ENCODE measurements around the gene GAS2L1.

GAS2L1 gene

GRCh38 chr22:29275167-29275566 is 31.3 kb upstream of the GAS2L1 start:
- Histone ChIP-seq H3K27ac (ENCODE audit: low read depth in 2 of 2, low read length in 2 of 2) (no peak overlapping the region), H3K4me3 (ENCODE audit: low read length in 2 of 2) (no peak overlapping the region), H3K4me1 (ENCODE audit: control insufficient read depth in 2 of 2, insufficient read depth in 2 of 2, low read length in 2 of 2) (peaks cover 22 to 29% of the 10 kb centered on the region in 2 donors), H3K27me3 (ENCODE audit: control insufficient read depth in 2 of 2, insufficient read depth in 2 of 2, low read length in 2 of 2) (no peaks in the 10 kb centered on the region), H3K9ac (ENCODE audit: low read depth in 1 of 2, low read length in 2 of 2) (no peak overlapping the region), H3K36me3 (ENCODE audit: control insufficient read depth in 2 of 2, insufficient read depth in 2 of 2, low read length in 2 of 2) (peaks cover 61 to 72% of the 10 kb centered on the region in 2 donors), H3K9me3 (ENCODE audit: control insufficient read depth in 2 of 2, low read length in 2 of 2) (no peaks in the 10 kb centered on the region)

GRCh38 chr22:29275819-29276565 is 30.5 kb upstream of the GAS2L1 start:
- Histone ChIP-seq H3K4me3 (ENCODE audit: low read length in 2 of 2) (no peak overlapping the region), H3K9me3 (ENCODE audit: control insufficient read depth in 2 of 2, low read length in 2 of 2) (no peaks in the 10 kb centered on the region), H3K9ac (ENCODE audit: low read depth in 1 of 2, low read length in 2 of 2) (peak overlapping the region in 1 of 2 donors; percentile 6), H3K27ac (ENCODE audit: low read depth in 2 of 2, low read length in 2 of 2) (no peak overlapping the region), H3K36me3 (ENCODE audit: control insufficient read depth in 2 of 2, insufficient read depth in 2 of 2, low read length in 2 of 2) (peaks cover 64 to 71% of the 10 kb centered on the region in 2 donors), H3K4me1 (ENCODE audit: control insufficient read depth in 2 of 2, insufficient read depth in 2 of 2, low read length in 2 of 2) (peaks cover 19 to 21% of the 10 kb centered on the region in 2 donors), H3K27me3 (ENCODE audit: control insufficient read depth in 2 of 2, insufficient read depth in 2 of 2, low read length in 2 of 2) (no peaks in the 10 kb centered on the region)

GRCh38 chr22:29277927-29278326 is 28.5 kb upstream of the GAS2L1 start:
- Histone ChIP-seq H3K9me3 (ENCODE audit: control insufficient read depth in 2 of 2, low read length in 2 of 2) (no peaks in the 10 kb centered on the region), H3K4me3 (ENCODE audit: low read length in 2 of 2) (no peak overlapping the region), H3K36me3 (ENCODE audit: control insufficient read depth in 2 of 2, insufficient read depth in 2 of 2, low read length in 2 of 2) (peaks cover 64 to 67% of the 10 kb centered on the region in 2 donors), H3K4me1 (ENCODE audit: control insufficient read depth in 2 of 2, insufficient read depth in 2 of 2, low read length in 2 of 2) (peaks cover 8 to 16% of the 10 kb centered on the region in 2 donors), H3K27me3 (ENCODE audit: control insufficient read depth in 2 of 2, insufficient read depth in 2 of 2, low read length in 2 of 2) (no peaks in the 10 kb centered on the region), H3K9ac (ENCODE audit: low read depth in 1 of 2, low read length in 2 of 2) (no peak overlapping the region), H3K27ac (ENCODE audit: low read depth in 2 of 2, low read length in 2 of 2) (no peak overlapping the region)

- Histone ChIP-seq H3K4me3 (ENCODE audit: low read length in 2 of 2) (no peak overlapping the region), H3K4me1 (ENCODE audit: control insufficient read depth in 2 of 2, insufficient read depth in 2 of 2, low read length in 2 of 2) (no peaks in the 10 kb centered on the region), H3K27ac (ENCODE audit: low read depth in 2 of 2, low read length in 2 of 2) (no peak overlapping the region), H3K27me3 (ENCODE audit: control insufficient read depth in 2 of 2, insufficient read depth in 2 of 2, low read length in 2 of 2) (no peaks in the 10 kb centered on the region), H3K36me3 (ENCODE audit: control insufficient read depth in 2 of 2, insufficient read depth in 2 of 2, low read length in 2 of 2) (peaks cover 64 to 78% of the 10 kb centered on the region in 2 donors), H3K9me3 (ENCODE audit: control insufficient read depth in 2 of 2, low read length in 2 of 2) (no peaks in the 10 kb centered on the region), H3K9ac (ENCODE audit: low read depth in 1 of 2, low read length in 2 of 2) (no peak overlapping the region)
Measured at GRCh38 chr22:29284196-29284595, 22.3 kb upstream of the GAS2L1 start.

GRCh38 chr22:29288837-29289236 is 17.6 kb upstream of the GAS2L1 start:
- H3K36me3 ChIP-seq (ENCODE audit: control insufficient read depth in 2 of 2, insufficient read depth in 2 of 2, low read length in 2 of 2) = peaks cover 79 to 89% of the 10 kb centered on the region in 2 donors
- H3K4me1 ChIP-seq (ENCODE audit: control insufficient read depth in 2 of 2, insufficient read depth in 2 of 2, low read length in 2 of 2) = no peaks in the 10 kb centered on the region

GRCh38 chr22:29290061-29290460 is 16.4 kb upstream of the GAS2L1 start:
- Histone ChIP-seq H3K27ac (ENCODE audit: low read depth in 2 of 2, low read length in 2 of 2) (no peak overlapping the region), H3K4me1 (ENCODE audit: control insufficient read depth in 2 of 2, insufficient read depth in 2 of 2, low read length in 2 of 2) (no peaks in the 10 kb centered on the region), H3K27me3 (ENCODE audit: control insufficient read depth in 2 of 2, insufficient read depth in 2 of 2, low read length in 2 of 2) (no peaks in the 10 kb centered on the region), H3K9ac (ENCODE audit: low read depth in 1 of 2, low read length in 2 of 2) (no peak overlapping the region), H3K9me3 (ENCODE audit: control insufficient read depth in 2 of 2, low read length in 2 of 2) (no peaks in the 10 kb centered on the region), H3K36me3 (ENCODE audit: control insufficient read depth in 2 of 2, insufficient read depth in 2 of 2, low read length in 2 of 2) (peaks cover 76 to 87% of the 10 kb centered on the region in 2 donors), H3K4me3 (ENCODE audit: low read length in 2 of 2) (no peak overlapping the region)

More at GRCh38 chr22:29288837-29289236, 17.6 kb upstream of the GAS2L1 start:
- Histone ChIP-seq H3K4me3 (ENCODE audit: low read length in 2 of 2) (no peak overlapping the region), H3K9me3 (ENCODE audit: control insufficient read depth in 2 of 2, low read length in 2 of 2) (no peaks in the 10 kb centered on the region), H3K27me3 (ENCODE audit: control insufficient read depth in 2 of 2, insufficient read depth in 2 of 2, low read length in 2 of 2) (no peaks in the 10 kb centered on the region), H3K27ac (ENCODE audit: low read depth in 2 of 2, low read length in 2 of 2) (no peak overlapping the region), H3K9ac (ENCODE audit: low read depth in 1 of 2, low read length in 2 of 2) (no peak overlapping the region)

- H3K27me3 ChIP-seq (ENCODE audit: control insufficient read depth in 2 of 2, insufficient read depth in 2 of 2, low read length in 2 of 2) = no peaks in the 10 kb centered on the region
Measured at GRCh38 chr22:29291215-29291614, 15.2 kb upstream of the GAS2L1 start.

GRCh38 chr22:29292379-29292778 is 14.1 kb upstream of the GAS2L1 start:
- peaks cover 89 to 92% of the 10 kb centered on the region in 2 donors for H3K36me3 ChIP-seq (ENCODE audit: control insufficient read depth in 2 of 2, insufficient read depth in 2 of 2, low read length in 2 of 2)
- no peak overlapping the region for H3K27ac ChIP-seq (ENCODE audit: low read depth in 2 of 2, low read length in 2 of 2)
- no peak overlapping the region for H3K9ac ChIP-seq (ENCODE audit: low read depth in 1 of 2, low read length in 2 of 2)
- H3K9me3 ChIP-seq (ENCODE audit: control insufficient read depth in 2 of 2, low read length in 2 of 2) = no peaks in the 10 kb centered on the region
- H3K4me3 ChIP-seq (ENCODE audit: low read length in 2 of 2) = no peak overlapping the region
- no peaks in the 10 kb centered on the region for H3K4me1 ChIP-seq (ENCODE audit: control insufficient read depth in 2 of 2, insufficient read depth in 2 of 2, low read length in 2 of 2)
- H3K27me3 ChIP-seq (ENCODE audit: control insufficient read depth in 2 of 2, insufficient read depth in 2 of 2, low read length in 2 of 2) = no peaks in the 10 kb centered on the region

More at GRCh38 chr22:29291215-29291614, 15.2 kb upstream of the GAS2L1 start:
- Histone ChIP-seq H3K9me3 (ENCODE audit: control insufficient read depth in 2 of 2, low read length in 2 of 2) (no peaks in the 10 kb centered on the region), H3K27ac (ENCODE audit: low read depth in 2 of 2, low read length in 2 of 2) (no peak overlapping the region), H3K36me3 (ENCODE audit: control insufficient read depth in 2 of 2, insufficient read depth in 2 of 2, low read length in 2 of 2) (peaks cover 83 to 89% of the 10 kb centered on the region in 2 donors), H3K4me1 (ENCODE audit: control insufficient read depth in 2 of 2, insufficient read depth in 2 of 2, low read length in 2 of 2) (no peaks in the 10 kb centered on the region), H3K4me3 (ENCODE audit: low read length in 2 of 2) (no peak overlapping the region), H3K9ac (ENCODE audit: low read depth in 1 of 2, low read length in 2 of 2) (no peak overlapping the region)

- no peaks in the 10 kb centered on the region for H3K27me3 ChIP-seq (ENCODE audit: control insufficient read depth in 2 of 2, insufficient read depth in 2 of 2, low read length in 2 of 2)
- H3K27ac ChIP-seq (ENCODE audit: low read depth in 2 of 2, low read length in 2 of 2) = no peak overlapping the region
- H3K4me1 ChIP-seq (ENCODE audit: control insufficient read depth in 2 of 2, insufficient read depth in 2 of 2, low read length in 2 of 2) = peaks cover 0 to 10% of the 10 kb centered on the region in 2 donors
- no peak overlapping the region for H3K4me3 ChIP-seq (ENCODE audit: low read length in 2 of 2)
- H3K9ac ChIP-seq (ENCODE audit: low read depth in 1 of 2, low read length in 2 of 2) = no peak overlapping the region
- H3K9me3 ChIP-seq (ENCODE audit: control insufficient read depth in 2 of 2, low read length in 2 of 2) = no peaks in the 10 kb centered on the region
- H3K36me3 ChIP-seq (ENCODE audit: control insufficient read depth in 2 of 2, insufficient read depth in 2 of 2, low read length in 2 of 2) = peaks cover 63 to 71% of the 10 kb centered on the region in 2 donors
Measured at GRCh38 chr22:29298641-29299040, 7.8 kb upstream of the GAS2L1 start.

GRCh38 chr22:29299136-29299900 is 7.1 kb upstream of the GAS2L1 start:
- Histone ChIP-seq H3K27me3 (ENCODE audit: control insufficient read depth in 2 of 2, insufficient read depth in 2 of 2, low read length in 2 of 2) (no peaks in the 10 kb centered on the region), H3K27ac (ENCODE audit: low read depth in 2 of 2, low read length in 2 of 2) (no peak overlapping the region), H3K4me1 (ENCODE audit: control insufficient read depth in 2 of 2, insufficient read depth in 2 of 2, low read length in 2 of 2) (peaks cover 0 to 10% of the 10 kb centered on the region in 2 donors), H3K4me3 (ENCODE audit: low read length in 2 of 2) (no peak overlapping the region), H3K36me3 (ENCODE audit: control insufficient read depth in 2 of 2, insufficient read depth in 2 of 2, low read length in 2 of 2) (peaks cover 58 to 65% of the 10 kb centered on the region in 2 donors), H3K9ac (ENCODE audit: low read depth in 1 of 2, low read length in 2 of 2) (no peak overlapping the region), H3K9me3 (ENCODE audit: control insufficient read depth in 2 of 2, low read length in 2 of 2) (no peaks in the 10 kb centered on the region)

Measured in mucosa of rectum (tissue), 2 donors.